ENCODE data around the gene DPP6.
"Not testable (repeated sequence)": the region's sequence is repeated elsewhere in the genome, so short reads cannot be mapped to it uniquely, and the experiment has no call there.

Gene DPP6

GRCh38 chr7:154633641-154634040 is 581.4 kb downstream of the DPP6 start:
- no peak for DNase-seq

DNA sequence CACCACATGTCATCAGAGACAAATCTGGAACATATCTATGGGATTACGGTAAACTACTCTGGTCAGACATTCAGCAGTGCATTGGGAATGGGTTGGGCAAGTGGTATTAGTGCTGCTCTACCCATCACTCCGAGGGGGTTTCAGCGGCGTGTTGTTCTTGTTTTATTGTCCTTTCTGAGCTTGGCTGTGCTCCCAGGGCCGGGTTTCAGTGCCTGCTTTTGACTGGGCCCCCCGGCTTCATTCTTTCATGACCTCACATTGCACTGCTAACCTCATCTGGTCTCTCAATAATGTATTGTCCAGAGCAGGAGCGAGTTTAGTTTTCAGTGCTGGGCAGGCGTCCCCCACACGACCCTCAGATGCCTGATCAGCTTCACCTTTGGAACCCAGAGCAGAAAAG is 586.1 kb downstream of the DPP6 start:
- no peak for DNase-seq

DNA sequence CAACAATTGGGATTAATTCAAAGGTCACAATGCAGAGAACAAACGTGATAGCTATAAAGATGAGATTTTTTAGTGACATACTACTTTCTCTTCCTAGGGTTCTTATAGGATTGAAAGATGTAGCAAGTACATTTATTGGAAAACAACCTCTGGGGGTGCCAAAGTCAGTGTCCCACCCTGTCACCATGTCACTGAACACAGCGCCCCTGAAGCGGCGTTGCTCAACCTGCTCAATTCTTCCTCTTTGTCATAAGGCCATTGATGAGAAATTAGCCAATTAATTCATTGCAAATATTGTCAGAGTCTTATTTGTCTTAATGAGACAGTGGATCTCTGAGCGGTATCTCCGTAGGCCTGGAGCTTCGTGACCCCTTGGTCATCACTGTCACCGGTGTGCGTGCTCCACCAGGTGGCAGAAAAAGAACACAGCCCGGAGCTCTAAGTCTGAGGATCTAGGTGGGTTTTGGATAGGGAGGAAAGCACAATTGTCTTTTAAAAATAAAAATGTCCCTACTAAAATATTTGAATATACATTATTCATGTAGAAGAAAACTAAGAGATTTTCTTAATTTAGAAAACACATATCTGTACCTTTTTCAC is 588.2 kb downstream of the DPP6 start:
- DNase-seq = no peak

DNA sequence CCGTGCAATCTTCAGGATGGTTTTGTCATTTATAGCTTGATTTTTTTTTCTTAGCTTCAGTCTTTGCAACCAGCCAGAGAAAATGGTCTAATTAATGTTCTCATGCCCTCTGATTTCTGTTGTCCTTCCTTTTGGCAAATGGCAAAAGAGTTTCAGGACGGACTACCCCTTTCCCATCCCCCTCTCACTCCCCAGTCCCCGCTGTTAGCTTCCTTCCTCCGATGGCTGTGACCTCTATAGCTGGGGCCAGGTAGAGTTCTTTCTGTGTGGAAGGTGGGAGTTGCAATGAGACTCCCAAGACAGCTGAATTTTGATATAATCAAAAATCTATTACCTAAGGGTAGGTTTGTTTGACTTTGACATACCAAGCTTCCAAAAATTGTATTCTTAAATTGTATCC is 588.7 kb downstream of the DPP6 start:
- no peak for DNase-seq

GRCh38 chr7:154644366-154644765 is 592.2 kb downstream of the DPP6 start:
- no peak for DNase-seq

DNA sequence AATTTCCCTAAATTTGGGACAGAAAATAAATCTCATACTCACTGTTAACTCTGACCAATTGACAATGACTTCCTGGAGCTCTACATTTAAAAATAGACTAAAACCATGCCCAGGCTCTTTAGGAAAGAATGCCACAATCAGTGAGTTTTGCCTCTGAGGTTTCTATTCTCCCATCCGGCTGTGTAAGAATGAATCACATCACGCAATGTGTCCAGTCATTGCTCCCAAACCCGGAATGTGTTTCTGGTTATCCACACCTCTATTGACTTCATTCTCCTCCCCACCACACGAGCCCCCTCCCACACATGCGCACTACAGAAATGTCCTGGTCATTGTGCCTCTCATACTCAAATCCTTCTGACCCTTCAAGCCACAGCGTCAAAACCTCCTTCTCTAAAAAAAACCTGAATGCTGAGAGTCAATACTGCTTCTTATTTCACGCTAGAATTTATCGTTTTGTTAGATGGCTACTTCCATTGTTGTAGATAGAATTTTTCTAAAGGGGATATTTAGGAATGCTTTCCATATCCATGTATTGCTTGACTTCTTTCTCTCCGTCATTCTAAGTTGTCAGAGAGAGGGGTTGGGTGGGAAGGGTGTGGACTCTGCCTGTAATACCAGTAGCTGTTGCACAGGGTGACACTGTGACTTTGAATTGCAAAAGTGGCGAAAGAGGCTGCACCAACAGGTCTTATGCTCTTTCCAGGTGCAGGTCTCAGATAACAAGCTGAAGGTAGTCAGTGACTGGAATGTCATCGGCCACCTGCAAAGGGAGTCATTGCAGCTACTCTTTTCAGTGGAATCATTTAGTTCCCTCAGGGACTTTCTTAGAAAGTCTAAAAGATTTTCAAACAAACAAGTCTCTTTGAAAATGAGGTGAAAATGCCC is 594.2 kb downstream of the DPP6 start:
- no peak for DNase-seq

- no peak for DNase-seq
Measured at GRCh38 chr7:154647625-154648024, 595.4 kb downstream of the DPP6 start.

- no peak for DNase-seq
Measured at GRCh38 chr7:154649015-154649414, 596.8 kb downstream of the DPP6 start.

- DNase-seq = no peak
Measured at GRCh38 chr7:154649434-154649833, 597.2 kb downstream of the DPP6 start.

DNA sequence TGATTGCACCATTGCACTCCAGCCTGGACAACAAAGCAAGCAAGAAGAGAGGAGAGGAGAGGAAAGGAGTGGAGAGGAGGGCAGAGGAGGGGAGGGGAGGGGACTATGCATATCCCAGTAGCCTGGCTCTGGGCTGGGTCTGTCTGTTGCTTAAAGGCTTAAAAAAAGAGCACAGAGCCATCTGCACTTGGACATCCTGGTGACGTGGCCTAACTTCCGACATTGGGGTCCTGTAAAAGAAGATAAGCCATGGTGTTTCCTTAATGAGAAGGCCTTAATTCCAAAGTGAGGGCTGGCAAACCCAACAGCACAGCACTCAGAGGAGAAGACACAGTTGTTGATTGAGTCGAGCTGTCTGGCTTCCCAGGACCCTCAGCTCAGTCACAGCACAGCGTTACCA is 598.1 kb downstream of the DPP6 start:
- DNase-seq = no peak

DNA sequence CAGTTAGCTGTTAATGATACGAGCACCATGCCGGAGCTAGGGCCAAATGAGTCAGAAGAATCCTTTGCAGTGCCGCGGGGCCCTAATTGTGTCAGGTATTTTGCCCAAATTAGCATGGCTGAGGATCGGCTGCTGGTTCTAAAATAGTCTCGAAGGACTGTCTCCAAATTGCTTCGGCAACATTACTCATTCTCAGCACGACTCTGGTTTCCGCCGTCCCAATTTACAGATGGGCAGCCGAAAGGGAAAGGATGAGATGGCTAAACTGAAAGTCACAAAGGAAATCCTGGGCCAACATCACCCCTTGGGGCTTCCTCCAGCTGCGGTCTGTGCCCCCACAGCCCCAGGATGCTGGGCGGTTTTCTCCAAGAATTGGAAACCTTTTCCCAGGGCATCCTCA is 599.3 kb downstream of the DPP6 start:
- DNase-seq = no peak

DNA sequence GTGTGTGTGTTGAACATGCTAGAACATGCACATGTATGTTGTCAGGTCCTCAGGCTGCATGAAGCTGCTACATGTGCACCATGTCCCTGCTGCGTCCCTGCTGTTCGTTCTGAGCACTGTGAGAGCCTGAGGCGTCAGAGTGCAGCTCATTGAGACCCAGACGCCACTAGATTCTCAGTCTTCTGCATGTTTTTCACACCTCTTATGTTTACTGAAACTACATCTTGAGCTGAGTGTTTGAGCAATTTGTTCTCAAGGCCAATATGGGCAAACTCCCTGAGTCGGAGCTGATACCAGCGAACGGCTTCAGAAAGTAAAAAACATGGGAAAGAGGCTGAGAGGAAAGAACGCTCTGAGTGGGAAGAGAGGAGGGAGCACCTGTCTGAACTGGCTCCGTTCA is 600.4 kb downstream of the DPP6 start:
- no peak for DNase-seq

GRCh38 chr7:154653281-154653680 is 601.1 kb downstream of the DPP6 start:
- no peak for DNase-seq

DNA sequence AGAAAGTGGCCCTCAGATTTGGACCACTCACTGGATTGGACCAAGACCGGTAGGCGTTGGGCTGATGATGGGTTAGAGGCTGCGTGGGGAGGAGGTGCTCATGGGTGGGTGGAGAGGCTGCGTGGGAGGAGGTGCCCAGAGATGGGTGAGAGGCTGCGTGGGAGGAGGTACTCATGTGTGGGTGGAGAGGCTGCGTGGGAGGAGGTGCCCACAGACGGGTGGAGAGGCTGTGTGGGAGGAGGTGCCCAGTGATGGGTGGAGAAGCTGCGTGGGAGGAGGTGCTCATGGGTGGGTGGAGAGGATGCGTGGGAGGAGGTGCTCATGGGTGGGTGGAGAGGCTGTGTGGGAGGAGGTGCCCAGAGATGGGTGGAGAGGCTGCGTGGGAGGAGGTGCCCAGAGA is 604.4 kb downstream of the DPP6 start:
- DNase-seq = no peak

DNA sequence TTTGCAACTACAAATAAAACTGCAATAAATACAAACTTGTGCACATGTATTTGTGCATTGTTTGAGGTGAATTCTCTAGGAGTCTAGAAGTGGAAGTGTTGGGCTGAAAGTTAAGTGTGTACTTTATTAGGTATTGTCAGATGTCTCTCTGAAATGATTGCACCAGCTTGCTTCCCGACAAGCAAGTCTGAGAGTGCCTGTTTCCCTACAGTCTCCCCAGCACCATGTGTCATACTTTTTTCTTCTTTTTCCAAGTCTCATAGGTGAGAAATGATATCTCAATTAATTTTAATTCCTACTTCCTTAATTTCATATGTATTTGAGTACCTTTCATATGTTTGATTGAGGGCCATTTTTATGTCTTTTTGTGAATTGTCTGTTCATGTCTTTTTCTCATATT is 614.6 kb downstream of the DPP6 start:
- no peak for DNase-seq

DNA sequence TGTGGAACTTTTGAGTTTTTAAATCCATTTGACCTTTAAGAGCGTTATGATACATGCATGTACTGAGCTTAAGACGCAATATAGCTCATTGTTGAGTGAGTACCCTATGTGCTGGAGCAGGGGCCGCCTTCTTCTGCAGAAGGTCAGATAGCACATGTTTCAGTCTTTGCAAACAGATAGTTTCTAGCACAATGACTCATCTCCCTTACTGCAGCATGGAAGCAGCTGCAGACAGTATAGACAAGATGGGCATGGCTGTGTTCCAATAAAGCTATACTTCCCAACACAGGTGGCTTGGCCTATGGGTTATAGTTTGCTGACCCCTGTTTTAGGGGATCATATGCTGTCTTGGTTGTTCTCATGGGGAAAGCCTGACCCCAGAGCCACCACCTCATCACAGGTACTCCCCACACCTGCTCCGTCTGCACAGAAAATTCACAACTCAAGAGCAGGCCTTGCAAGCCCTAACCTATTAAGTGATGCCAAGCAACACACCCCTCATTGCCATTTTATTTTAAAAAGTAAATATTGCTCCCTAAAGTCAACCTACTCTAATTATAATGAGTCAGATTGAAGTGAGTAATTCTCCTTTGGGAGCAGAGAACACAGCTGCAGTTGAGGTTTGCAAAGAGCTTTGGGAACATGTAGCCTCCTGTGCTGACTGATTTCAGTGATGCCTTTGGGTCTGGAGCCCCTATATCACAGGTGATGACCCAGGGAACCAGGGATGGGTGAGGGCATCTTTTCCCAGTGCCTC is 620.6 kb downstream of the DPP6 start:
- DNase-seq = no peak

GRCh38 chr7:154674191-154674590 is 622.0 kb downstream of the DPP6 start:
- no peak for DNase-seq

DNA sequence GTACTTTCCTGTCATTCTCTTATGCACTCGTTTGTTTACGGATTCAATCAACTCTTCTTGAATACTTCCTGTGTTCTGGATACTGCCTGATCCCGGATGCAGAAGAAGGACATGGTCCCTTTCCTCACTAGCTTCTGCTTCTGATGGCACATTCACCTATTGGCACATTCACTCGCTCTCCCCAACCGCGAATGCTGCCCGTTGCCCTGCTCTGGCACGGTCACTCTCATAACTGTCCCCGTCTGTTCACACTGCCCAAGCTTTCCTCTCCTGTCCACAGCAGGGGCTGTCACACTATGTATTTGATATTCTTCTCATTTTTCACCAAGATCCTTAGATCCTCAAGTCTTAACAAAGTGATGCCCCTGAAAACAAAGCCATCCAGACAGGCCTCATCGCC is 623.4 kb downstream of the DPP6 start:
- DNase-seq = no peak

GRCh38 chr7:154676033-154676421 is 623.8 kb downstream of the DPP6 start:
- not testable (repeated sequence) for DNase-seq

DNA sequence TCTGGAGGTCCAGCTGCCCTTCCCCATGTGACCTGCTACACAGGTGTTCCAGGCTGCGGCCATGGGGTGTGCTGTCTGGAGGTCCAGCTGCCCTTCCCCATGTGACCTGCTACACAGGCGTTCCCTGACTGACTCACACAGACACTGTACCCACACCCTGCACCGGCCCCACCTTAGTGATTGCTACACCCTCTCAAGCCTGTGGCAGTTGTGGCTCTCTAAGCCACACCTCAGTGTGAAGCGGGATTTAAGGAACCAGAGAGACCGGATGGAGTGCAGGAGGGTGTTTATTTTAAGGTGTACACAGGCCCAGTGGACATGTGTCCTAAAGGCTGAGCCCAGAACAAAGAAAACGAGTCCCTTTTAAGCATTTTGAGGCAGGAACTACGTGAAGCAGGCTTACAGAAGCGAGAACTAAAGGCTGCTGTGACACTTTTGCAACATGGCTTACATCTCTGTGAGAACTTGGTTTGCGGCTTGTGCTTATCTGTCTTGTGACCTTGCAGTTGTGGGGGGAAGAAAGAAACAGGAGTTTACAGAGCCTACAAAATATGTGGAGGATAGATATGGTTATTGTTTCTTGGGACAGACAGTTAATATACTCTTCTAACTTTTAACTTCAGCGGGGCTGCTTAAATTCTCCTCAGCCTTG is 624.4 kb downstream of the DPP6 start:
- DNase-seq = no peak

DNA sequence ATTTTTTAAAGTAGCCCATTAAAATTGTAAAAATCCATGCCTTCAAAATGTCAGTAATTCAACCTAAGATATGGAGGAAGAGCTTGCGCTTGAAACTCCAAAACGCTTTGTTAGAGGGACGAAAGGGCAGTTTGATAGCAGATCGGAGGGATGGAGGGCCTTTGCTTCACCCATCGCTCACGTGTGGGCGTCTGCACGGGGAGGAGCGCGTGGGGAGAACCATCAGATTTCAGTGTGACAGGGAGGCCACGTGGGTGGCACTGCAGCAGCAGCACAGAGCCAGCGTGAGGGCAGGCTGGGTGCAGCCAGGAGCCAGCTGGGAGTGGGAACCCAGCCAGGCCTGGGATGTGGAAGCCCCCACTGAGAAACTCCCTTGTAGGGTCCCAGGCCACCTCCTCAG is 625.3 kb downstream of the DPP6 start:
- DNase-seq = no peak

DNA sequence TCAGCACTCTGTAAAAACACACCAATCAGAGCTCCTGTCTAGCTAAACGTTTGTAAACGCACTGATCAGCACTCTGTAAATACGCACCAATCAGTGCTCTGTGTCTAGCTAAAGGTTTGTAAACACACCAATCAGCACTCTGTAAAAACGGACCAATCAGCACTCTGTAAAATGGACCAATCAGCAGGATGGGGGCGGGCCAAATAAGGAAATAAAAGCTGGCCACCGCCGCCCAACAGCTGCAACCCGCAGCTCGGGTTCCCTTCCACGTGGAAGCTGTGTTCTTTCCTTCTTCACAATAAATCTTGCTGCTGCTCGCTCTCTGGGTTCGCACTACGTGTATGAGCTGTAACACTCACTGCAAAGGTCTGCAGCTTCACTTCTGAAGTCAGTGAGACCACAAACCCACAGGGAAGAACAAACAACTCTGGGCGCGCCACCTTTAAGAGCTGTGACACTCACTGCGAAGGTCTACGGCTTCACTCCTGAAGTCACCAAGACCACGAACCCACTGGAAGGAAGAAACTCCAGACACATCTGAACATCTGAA is 625.9 kb downstream of the DPP6 start:
- DNase-seq = not testable (repeated sequence)
